ENCODE data around the gene RNF186.
"Not testable (repeated sequence)": the region's sequence is repeated elsewhere in the genome, so short reads cannot be mapped to it uniquely, and the experiment has no call there.

Gene RNF186

DNA sequence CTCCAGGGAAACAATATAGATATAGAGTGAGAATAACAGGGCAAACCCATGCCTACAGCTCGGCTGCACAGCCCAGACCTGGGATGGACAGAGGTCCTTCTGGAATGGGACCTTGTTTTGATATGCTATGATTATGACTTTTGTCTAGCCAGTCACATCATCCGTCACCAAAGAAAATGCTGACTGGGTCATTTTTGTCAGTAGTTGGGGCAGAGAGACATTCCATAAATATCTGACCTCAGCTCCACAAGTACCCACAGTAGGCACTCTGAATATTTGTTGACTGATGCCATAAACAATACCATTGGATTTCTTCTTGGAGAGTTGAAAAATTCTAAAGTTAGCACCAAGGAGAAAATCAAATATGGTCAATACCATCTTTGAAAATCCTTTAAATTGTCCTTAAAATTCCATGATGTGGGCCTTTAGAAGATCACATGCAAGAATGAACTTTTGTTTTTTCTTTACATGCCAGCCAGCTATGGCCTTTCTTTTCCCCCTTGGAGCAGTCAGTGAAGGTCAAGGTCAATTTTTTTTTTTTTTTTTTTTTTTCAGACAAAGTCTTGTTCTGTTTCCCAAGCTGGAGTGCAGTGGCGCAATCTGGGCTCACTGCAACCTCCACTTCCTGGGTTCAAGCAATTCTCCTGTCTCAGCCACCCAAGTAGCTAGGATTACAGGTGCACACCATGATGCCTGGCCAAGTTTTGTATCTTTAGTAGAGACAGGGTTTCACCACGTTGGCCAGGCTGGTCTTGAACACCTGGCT lies 22.7 kb downstream of the RNF186 start:
- no peak for DNase-seq

DNA sequence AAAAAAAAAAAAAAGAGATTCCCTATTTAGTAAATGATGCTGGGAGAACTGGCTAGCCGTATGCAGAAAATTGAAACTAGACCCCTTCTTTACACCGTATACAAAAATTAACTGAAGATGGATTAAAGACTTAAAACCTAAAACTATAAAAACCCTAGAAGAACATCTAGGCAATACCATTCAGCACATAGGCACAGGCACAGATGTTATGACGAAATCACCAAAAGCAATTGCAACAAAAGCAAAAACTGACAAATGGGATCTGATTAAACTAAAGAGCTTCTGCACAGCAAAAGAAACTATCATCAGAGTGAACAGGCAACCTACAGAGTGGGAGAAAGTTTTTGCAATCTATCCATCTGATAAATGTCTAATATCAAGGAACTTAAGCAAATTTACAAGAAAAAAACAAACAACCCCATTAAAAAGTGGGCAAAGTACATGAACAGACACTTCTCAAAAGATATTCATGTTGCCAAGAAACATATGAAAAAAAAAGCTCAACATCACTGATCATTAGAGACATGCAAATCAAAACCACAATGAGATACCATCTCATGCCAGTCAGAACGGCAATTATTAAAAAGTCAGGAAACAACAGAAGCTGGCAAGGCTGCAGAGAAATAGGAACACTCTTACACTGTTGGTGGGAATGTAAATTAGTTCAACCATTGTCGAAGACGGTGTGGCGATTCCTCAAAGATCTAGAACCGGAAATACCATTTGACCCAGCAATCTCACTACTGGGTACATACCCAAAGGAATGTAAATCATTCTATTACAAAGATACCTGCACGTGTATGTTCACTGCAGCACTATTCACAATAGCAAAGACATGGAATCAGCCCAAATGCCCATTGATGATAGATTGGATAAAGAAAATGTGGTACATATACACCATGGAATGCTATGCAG lies 24.8 kb downstream of the RNF186 start:
- not testable (repeated sequence) for DNase-seq

DNA sequence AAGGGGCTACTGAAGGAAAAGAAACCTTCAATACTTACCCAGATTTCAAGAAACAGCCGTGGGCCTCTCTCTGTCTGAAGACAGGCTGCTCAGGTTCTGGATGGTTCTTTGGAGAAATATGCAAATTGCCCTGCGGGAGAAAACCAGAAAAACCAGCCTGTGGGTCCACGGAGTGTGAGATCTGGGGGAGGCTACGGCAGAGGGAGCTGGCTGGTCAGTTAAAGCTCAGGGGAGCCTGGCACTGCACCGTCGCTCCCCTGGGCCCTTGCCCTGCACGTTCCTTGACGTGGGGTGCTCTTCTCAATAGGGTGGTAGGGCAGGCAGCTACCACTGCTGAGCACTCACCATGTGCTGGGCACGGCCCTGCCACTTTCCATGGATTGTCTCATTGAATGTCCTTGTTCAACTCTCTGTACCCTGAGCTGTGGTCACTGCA lies 28.1 kb downstream of the RNF186 start:
- no peak for DNase-seq

DNA sequence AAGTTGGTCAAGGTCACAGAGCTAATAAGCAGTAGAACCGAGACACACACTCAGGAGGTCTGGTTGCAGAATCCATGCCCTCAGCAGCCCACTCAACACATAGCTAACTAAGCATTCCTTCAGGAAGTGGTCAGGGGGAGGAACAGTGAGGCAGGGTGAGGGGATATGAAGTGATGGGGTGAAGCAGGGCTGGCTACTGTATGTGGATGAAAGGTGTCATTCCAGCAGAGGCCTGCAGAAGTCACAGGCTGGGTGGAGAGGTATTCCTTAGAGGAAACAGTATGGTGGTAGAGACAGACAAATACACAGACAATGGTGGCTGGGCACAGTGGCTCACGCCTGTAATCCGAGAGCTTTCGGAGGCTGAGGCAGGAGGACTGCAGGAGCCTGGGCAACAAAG lies 29.4 kb downstream of the RNF186 start:
- DNase-seq: no peak

DNA sequence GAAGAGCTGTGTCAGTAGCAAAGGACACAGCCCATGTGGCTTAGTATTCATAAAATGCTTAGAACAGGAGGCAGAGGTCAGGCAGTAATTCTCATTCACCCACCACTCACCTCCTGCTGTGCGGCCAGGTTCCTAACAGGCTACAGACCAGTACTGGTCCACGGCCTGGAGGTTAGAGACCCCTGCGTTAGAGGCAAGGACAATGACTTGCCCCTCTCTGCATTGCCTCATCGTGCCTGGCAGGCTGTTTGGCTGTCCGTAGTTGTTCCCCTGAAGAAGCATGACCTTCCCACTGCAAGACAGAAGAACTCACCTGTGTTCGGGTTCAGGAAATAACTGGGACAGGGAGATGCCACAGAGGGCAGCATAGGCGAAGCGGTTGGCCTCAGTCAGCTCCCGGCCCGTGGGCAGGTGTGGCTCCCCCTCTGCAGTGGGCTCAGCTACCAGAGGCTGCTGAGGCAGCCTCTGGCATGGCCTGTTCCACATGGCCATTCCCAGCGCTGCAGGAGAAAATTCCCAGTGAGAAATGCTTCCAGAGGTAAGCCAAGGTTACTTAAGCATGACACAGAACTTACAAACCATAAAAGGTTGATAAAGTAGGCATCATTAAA lies 34.7 kb downstream of the RNF186 start:
- DNase-seq: no peak

DNA sequence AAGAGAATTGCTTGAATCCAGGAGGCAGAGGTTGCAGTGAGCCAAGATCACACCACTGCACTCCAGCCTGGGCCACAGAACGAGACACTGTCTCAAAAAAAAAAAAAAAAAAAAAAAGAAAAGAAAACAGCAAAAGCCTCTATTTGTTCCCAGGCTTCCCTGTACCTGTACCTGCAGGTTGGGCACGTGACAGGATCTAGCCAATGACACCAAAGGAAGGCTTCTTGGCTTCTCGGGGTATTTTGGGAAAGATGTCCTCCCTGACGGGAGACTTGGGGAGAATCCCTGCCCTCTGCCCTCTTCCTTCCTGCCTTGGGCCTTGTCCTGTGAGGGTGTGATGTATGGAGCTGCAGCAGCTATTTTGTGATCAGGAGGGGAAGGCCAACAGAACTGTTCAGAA lies 38.1 kb downstream of the RNF186 start:
- no peak for DNase-seq

DNA sequence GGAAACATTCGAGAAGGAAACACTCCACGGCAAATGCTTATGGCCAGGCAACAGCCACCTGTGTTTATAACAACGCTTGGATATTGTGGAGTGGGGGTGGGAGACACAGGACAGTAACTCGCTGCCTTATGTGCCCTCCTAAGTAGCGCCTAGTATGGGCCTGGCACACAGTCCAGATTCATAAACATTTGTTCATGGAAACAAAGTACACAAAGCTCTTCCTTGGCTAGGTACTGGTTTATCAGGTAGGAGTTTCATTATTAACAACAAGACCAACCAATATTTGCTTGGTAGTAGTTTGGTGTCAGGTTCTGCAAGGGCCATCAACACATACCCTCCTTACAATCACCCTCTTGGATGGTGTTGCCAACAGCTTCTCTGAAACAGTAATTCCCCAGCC lies 38.8 kb downstream of the RNF186 start:
- no peak for DNase-seq

DNA sequence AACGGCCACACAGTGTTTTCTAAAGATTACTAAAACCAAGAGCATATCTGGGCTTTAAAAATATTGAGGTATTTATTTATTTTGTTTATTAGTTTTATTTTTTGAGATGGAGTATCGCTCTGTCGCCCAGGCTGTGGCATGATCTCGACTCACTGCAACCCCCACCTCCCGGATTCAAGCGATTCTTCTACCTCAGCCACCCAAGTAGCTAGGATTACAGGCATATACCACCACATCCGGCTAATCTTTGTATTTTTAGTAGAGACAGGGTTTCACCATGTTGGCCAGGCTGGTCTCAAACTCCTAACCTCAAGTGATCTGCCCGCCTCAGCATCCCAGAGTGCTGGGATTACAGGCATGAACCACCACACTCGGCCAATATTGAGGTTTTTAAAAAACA lies 39.3 kb downstream of the RNF186 start:
- no peak for DNase-seq

DNA sequence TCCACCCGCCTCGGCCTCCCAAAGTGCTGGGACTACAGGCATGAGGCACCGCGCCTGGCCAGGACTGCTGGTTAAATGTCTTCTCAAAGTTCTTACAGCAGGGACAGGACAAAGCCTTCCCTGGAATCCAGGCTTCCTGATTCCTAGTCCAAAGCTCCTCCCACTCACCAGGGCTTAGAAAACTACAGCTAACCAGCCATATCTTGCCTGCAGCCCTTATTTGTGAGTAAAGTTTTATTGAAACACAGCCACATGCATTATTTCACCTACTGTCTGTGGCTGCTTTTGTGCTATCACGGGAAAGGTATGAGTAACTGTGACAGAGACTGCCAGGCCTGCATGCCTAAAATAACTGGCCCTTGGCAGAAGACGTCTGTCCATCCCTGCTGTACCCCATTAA lies 39.8 kb downstream of the RNF186 start:
- no peak for DNase-seq

DNA sequence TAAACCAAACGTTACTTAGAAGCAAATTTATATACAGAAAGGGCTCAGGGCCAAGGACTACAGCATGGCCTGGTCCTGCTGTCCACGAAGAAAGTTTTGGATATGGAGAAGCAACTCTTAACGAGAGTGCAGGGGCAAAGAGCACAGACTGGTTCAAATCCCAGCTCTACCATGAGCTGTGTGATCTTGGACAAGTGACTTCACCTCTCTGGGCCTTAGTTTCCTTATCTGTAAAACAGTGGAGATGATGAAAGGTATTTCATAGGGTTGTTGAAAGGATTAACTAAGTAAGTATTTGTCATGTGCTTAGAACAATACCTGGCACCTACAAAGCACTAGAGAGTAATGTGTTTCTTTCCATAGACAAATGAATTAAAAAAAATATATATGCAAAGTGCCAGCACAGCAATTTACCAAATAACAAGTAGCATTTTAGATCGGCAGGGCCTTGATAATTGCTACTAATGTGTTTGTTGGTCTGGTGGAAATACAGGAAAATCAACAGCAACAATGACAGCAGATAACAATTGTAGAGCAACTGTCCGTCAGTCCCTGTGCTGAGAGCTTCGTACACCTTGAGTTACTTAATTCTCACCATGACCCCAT lies 40.8 kb downstream of the RNF186 start:
- DNase-seq: no peak

DNA sequence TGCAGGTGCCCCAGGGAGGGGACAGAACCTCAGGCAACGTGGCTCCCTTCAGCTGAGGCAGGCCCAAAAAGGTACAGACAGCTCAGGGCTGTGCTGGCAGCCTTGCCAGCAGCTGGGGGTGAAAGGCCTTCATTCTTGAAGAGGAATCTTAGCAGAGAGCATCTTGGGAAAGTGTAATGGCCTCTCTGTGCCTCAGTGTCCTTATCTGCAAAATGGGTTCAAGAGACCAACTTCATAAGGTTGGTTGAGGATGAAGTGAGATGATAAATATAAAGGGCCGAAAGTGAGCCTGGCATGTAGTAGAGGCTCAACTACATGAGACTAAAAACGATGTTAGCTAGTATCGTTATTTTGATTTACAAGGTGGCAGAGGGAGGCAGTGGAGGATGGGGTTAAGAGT lies 41.6 kb downstream of the RNF186 start:
- no peak for DNase-seq

DNA sequence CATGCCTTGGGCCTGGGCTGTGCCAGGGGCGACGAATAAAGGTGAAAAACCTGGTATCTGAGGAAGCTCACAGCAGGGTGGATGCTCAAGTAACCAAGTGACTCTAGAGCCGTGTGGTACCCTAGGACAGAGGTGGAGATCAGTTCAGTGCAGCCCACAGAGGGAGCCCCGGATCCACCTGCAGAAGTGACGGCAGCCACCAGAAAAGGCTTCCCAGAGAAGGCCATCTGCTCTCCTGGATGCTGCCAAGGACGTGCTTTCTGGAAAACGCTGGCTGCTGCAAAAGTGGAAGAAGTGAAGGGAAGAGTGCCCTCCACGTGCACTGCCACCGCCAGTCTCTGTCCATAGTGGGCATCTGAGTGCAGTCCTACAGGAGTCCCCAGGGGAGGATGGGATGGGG lies 43.0 kb downstream of the RNF186 start:
- no peak for DNase-seq

DNA sequence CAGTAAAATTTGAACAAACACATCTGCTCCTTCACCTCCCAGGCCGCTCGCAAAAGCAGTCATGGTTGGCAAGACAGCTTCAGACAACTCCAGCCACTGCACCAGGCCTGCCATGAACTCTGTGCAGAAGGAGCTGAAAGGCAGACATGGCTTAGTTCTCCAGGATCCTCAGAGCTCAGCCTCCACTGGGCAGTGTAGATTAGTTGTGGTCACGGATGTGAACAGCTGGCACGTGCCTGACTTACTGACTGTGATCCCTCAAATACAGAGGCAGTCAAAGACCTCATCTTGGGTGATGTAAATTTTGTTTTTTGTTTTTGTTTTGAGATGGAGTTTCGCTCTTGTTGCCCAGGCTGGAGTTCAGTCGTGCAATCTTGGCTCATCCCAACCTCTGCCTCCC lies 43.7 kb downstream of the RNF186 start:
- no peak for DNase-seq

DNA sequence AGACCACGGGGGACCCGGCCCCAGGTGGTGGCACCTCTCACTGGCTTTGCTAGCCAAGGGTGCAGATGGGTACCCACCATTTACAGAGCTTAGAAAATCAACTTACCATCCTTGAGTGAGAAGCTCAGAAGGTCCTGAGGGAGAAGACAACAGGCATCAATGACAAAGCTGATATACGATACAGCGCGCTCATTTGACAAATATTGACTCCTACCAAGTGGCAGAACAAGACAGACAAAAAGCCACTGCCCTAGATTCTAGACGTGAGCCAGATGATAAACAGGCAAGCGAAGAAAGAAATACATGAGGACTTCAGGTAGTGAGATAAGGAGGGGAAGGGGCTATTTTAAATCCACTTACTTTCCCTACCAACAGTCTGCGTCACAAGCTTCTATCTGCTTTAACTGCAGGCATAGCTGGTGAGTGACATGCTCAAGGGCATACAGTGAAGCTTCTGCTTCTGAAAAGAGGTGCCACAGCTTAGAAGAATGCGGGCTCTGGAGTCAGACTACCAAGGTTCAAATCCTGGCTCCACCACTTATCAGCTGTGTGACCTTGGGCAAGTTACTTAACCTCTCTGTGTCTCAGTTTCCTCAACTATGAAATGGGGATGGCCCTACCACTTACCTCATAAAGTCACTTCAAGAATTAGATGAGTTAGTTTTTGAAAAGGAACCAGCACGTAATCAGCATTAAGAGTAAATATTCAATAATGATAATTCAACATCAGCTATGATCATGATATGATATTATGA lies 44.5 kb downstream of the RNF186 start:
- DNase-seq: no peak

DNA sequence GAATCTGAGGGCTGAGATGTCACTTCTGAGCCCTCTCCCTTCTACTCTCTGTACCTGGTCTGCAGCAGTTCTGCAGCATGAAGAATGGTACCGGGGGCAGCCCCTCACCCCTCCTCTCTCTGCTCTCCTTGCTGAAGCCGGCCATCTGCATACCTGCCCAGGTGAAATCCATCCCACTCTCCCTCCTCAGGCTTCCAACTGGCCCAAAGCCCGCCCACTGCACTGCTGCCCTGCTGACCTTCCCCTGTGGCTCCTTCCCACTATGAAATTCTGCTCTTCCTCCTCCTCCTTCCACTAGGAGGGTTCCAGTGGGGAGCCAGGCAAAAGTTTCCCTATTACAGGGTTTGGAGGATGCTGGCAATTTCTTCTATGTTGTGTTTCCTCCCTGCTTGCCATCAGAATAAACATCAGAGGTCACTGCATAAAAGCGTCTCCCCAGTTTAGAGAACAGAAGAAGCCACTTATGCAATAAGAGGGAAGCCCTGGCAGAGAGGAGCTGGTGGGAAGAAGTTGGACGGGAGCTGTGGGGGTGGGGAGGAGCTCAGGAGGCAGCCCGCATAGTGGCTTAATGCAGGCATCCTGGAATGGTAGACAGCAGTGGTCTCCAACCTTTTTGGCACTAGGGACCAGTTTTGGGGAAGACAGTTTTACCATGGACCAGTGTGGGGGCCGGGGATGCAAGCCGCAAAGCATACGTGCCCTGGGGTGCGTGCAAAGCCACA lies 45.7 kb downstream of the RNF186 start:
- no peak for DNase-seq

DNA sequence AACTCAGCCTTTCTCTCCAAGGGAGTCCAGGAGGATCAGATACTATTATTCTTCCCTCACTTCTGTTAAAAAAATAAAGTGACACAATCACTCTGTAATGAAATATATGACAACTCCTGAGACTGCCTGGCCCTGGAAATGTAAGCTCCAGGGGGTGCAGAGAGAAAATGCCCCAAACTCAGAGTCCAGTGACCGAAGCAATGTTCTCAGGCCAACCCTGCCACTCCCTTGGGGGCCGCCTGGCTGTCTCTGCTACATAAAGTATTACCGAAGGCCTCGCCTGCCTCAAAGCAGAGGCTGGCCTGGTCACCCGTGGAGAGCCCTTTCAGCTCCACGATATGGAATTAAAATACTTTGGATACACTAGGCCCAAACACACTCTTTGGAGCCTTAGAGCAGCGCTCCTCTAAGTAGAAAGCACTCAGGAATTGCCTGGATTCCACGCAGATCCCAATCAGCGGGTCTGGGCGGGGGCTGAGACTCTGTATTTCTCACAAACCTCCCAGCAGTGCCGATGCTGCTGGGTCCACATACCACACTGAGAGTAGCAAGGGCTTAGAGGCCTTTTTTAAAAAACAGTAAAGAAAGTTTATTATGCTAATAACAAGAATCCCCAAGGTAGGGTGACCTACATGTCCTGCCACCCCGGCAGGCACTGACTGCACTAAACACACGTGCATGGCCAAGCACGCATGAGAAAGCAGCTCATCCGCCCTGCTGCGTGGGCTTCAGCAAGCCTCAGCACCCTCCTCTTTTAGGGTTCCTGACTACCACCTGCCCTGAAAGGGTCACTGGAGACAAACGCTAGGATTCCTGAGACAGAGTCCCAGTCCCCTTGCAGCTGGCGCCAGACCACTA lies 46.5 kb downstream of the RNF186 start:
- DNase-seq: no peak

DNA sequence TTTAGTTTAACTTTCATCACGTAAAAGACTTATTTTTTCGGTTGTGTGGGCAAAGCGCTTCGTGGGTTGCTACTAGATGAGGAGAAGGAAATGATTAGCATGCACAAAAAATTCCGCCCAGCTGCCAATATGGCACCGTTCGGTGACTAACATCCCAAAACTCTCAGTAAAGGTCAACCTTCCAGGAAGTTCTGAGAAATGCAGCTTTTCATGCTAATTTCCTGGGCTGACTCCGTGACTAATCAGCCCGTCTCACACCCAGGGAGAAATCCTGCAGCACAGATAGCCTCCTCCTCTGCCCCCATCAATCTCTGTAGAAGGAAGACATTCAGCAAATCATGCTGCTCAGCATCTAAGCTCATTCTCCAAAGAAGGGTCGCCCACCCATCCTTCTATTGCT lies 49.5 kb downstream of the RNF186 start:
- DNase-seq: no peak

DNA sequence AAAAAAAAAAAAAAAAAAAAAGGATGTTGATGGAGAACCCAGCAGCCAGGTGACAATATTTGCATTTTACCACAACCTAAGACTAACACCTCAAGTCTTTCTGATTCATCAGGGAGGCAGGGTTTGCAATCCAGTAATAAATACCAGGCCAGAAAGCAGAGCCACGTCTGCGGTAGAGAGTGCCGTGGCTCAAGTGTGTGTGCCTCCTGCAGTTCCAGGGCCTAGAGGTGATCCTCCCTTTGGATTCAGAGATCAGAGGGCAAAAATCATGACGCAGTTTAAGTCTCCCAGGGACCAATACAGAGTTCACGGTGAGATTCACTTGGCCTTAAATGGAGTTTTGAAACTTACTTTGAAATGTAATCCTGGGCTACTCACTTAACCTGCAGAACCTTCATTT lies 50.2 kb downstream of the RNF186 start:
- DNase-seq: no peak
